Astrocyte (in vitro differentiated cells and primary cell): ENCODE measurements around the gene SEMG2.

ENCODE experiments used
- EZH2 ChIP-seq: IDR thresholded peaks from 2 replicates; pipeline ENCODE4 v1.6.1; 2012; ENCODE audit warnings: mild to moderate bottlenecking, low read length, inconsistent platforms; ENCODE audit not compliant: insufficient read depth
- TF ChIP-seq, protein P1 (sequence below): IDR thresholded peaks from 2 replicates; pipeline ENCODE4 v1.5.1; 2011; ENCODE audit warnings: low read depth, mild to moderate bottlenecking, inconsistent platforms, low read length, moderate library complexity; ENCODE audit not compliant: insufficient read depth

DNA sequence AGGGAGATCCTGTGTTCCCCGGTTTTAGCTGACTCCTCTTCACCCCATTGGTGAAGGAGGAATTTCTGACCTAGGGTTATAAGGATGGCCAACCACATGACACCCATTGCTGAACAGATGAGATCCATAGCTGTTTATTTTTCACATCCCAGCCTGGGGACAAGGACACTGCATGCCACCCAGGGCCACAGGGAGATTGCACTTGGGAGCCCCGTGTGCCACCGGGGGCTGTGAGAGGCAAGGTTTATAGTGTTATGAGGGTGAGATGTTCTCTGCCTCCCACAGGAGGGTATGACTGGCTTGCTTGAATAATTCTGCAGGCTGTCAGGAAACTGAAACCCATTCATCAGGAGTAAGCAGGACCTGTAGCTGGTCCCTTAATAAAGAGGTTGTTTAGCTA lies 47.9 kb downstream of the SEMG2 start:
- TF ChIP-seq, protein P1, sequence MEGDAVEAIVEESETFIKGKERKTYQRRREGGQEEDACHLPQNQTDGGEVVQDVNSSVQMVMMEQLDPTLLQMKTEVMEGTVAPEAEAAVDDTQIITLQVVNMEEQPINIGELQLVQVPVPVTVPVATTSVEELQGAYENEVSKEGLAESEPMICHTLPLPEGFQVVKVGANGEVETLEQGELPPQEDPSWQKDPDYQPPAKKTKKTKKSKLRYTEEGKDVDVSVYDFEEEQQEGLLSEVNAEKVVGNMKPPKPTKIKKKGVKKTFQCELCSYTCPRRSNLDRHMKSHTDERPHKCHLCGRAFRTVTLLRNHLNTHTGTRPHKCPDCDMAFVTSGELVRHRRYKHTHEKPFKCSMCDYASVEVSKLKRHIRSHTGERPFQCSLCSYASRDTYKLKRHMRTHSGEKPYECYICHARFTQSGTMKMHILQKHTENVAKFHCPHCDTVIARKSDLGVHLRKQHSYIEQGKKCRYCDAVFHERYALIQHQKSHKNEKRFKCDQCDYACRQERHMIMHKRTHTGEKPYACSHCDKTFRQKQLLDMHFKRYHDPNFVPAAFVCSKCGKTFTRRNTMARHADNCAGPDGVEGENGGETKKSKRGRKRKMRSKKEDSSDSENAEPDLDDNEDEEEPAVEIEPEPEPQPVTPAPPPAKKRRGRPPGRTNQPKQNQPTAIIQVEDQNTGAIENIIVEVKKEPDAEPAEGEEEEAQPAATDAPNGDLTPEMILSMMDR, result no peak
- TF ChIP-seq EZH2, result no peak
